ENCODE results near the gene GPR34.
"Not testable (repeated sequence)": the region's sequence is repeated elsewhere in the genome, so short reads cannot be mapped to it uniquely, and the experiment has no call there.

Gene GPR34

GRCh38 chrX:41695426-41695825 lies 6.7 kb downstream of the GPR34 start:
- no peak for DNase-seq

DNA sequence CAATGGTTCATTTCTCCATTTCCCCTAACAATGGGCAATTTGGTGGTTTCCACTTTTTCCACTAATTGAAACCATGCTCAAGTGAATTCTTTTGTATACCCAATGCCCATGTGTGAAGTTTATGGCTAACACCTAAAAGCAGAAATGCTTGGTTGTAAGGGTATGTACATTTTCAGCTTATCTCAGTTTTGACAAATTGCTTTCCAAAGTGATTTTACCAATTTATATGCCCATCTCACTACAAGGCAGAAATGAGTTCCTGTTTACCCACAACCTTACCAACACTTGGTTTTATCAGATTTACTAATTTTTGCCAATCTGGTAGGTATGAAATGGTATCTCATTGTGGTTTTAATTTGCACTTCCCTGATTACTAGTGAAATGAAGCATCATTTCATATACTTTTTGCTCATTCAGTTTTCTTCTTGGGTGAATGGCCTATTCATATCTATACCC lies 14.8 kb downstream of the GPR34 start:
- DNase-seq: no peak

DNA sequence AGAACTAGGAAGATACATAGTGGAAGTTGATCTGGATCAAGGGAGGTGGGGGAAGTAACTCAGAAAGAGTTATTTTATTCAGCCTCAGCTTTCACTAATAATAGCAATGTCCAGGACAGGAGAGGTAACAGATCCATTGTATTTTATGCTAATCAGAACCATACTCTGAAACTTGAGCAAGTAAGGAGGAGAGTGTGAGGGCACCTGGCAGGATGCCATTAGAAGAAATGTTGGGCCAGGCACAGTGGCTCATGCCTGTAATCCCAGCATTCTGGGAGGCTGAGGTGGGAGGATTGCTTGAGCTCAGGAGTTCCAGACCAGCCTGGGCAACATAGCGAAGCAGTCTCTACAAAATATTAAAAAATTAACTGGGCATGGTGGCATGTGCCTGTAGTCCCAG lies 16.3 kb downstream of the GPR34 start:
- DNase-seq: no peak

DNA sequence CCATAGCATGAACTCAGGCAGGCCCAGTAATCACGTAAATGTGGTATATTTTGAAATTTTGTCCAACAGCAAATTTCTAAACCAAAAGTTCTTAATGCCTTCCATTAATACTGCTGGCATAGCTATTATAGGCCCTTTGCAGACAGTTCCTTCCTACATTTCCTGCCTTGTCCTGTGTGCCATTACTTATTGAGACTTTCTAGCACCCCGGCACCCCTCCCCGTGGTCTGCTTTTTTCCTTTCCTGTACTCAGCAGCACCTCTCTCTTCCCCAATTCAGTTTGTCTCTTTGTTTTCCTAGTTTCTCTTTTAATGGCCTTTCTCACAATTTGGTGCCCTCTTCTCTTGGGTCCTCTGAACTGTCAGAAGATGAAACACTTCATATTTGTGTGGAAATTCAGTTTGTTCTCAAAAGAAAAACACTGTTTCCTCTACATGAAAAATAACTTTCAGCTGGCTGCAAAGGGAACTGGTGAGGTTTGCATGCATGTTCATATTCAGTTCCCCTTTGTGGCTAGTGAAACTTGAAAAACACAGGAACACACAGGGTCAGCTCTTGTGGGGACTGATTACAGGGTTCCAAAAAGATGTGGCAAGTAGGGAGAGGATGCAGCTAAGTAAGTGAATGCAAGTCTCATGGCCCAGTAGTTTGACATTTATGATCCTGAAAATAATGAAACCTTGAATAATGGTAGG lies 17.1 kb downstream of the GPR34 start:
- DNase-seq: no peak

GRCh38 chrX:41707218-41707617 lies 18.4 kb downstream of the GPR34 start:
- no peak for DNase-seq

DNA sequence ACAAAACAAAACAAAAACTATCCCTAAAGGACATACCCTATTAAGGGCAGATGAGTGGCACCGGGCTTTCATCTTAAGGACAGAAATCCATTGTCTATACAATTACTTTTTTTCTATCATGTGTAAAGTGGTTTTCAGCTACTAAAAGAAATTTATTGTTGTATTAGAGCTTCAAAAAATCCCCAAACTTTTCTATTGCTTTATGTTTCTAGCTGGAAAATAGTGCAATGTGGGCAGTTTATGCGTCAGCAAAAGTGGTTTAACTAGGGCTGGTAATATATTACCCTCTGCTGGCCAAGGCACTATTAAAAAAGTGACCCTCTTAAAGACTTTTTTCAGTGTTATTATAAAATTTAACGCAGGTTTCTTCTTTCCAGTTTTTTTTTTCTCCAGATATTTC lies 19.7 kb downstream of the GPR34 start:
- no peak for DNase-seq

GRCh38 chrX:41711021-41711667 lies 22.4 kb downstream of the GPR34 start:
- DNase-seq: no peak

DNA sequence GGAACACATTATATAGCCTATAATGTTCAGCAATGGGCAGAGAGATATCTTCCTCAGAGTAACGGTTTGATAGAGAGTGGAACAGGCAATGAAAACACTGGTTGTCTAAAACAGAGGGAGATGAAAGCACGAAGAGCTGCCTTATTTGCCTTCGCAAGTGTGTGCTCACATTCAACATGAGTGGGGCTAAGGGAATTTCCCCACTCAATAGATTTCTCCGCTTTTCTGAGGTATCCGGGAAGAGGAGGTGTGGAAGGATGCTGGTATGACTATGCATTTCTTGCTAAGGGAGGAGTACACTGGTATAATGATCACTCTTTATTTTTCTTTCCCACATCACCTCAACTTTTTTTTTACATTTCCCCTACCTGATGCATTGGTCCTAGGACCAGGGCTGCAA lies 27.4 kb downstream of the GPR34 start:
- DNase-seq: no peak

DNA sequence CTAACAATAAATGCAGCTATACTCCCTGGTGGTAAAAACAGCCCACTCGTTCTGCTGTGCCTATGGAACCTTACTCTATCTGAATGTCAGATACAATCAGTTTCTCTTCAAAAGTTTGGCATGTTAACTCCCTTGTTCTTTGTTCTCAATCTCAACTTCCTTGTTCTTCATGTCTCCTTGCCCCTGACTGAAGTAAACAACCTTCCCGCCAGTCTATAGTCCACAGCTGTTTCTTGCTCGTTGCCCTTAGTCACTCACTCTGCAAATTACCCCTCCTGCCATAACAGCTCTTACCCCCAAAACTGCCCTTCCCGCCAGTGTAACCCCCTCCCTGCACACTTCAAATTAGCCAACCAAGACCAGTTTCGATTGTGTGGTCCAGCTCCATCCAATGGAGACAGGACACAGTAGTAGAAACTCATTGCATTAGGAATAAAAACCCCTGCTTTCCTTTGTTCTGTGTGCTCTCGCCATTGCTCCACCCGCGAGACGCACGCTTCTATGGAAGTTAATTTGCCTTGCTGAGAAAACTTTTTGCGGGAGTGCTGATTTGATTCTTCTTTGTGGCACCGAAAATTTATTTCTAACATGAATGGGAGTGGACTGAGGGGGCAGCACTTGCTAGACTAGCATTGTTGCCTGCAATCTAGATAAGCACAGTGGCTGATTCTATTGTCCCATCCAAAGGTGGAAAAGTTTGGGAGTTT lies 28.1 kb downstream of the GPR34 start:
- no peak for DNase-seq

DNA sequence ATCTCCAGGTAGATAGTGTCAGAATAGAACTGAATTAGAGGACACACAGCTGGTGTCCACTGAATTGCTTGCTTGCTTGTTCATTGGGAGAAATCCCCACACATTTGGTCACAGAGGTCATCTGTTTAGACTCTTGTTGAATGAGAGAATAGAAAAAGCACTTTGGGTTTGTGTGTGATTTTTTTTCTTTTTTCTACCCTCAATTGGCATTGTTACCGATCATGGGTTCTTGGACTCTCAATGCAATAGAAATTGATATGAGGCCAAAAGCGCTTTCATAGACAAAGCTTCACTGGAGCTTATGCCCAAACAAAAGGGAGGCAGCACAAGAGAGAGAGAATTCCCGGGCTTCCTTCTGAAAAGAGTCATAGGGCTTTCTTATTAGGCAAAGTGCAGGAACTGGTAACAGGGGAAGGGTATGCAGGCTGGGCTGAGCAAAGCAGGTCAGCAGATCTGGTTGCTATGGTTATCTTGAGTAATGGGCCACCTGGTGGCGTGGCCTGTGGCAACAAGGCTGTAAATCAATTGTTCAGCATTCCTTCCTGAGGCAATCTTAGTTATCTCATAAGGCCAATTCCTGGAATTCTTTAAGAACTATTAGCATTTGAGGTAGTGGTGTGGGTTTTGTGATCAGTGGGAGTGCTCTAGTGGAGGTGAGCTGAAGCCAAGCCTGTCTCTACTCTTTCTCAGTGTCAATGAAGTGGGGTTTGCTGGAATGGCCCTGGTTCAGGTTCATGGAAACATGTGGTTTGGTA lies 29.9 kb downstream of the GPR34 start:
- no peak for DNase-seq

DNA sequence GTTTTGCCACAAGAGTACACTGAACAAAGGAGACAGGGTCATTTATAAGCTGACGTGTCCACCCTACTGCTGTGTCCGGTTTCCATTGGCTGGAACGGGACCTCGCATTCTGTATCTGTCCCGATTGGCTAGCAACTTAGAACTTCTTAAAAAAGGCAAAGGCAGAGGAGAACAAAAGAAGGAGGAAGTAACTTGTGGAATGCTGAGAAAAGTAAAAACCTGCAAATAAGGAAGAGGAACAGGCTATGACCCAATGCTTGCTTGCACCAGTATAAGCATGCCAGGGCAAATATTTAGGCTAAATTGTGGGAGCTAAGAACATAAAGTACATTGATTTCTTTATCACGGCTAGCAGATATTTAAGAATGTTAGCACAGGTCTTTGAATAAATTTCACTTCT lies 30.8 kb downstream of the GPR34 start:
- not testable (repeated sequence) for DNase-seq

GRCh38 chrX:41720125-41720779 lies 31.5 kb downstream of the GPR34 start:
- no peak for DNase-seq

DNA sequence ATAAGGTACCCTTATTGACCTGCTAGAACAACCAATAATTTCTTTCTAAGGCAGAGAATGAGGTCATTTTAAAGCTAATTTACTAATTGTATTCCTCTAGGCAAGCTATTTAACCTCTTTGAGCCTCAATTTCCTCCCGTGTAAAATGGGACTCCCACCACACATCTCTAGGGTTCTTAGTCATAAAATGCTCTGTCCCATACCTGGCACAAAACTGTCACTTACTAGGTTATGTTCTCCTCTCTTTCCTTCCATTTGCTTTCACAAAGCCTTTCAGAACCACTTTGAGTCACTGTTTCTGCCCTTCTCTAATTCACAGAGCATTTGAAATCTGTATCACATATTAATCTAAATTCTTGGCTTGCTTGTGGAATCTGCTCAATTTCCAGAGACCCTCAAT lies 32.8 kb downstream of the GPR34 start:
- no peak for DNase-seq

DNA sequence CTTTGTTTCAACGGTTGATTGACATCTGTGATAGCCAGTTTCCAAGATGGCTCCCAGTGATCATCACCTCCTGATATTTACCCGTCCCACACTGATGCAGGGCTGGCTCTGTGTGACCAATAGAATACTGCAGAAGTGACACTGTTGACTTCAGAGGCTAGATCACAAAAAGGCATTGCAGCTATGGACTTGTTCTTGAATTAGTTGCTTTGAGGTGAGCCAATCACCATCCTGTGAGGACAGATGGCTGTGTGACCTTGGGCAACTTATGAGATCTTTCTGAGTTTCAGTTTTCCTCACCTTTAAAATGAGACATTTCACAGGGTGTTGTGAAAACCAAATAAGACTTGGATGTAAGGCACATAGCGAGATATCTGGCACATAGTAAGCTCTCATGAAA lies 33.4 kb downstream of the GPR34 start:
- no peak for DNase-seq

GRCh38 chrX:41722816-41723618 lies 34.2 kb downstream of the GPR34 start:
- no peak for DNase-seq

GRCh38 chrX:41723826-41724225 lies 35.1 kb downstream of the GPR34 start, which contains the start of gene GPR82:
TSS of gene GPR82 (plus strand) at chrX:41724181. CDS start at chrX:41727027, 2,846 bp downstream.
- no peak for DNase-seq

- no peak for DNase-seq
Measured at GRCh38 chrX:41728125-41728524, 39.4 kb downstream of the GPR34 start.

DNA sequence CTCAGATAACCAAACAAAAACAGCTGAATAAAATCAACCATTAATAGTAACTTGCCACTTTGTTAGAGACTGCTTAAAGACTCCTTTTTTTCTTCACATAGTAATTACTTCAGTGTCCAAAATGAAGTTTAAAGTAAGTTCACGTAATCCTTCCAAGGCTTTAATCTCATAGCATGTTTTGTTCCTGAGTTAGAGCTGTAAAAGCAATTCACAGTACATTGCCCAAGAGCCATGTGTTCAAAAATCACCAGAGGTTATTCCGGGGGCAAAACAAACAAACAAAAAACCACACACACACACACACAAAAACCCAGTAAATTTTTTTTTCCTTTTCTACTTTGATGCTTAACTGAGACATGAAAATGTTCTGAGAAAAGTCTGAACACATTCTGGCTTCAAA lies 41.3 kb downstream of the GPR34 start:
- DNase-seq: no peak

DNA sequence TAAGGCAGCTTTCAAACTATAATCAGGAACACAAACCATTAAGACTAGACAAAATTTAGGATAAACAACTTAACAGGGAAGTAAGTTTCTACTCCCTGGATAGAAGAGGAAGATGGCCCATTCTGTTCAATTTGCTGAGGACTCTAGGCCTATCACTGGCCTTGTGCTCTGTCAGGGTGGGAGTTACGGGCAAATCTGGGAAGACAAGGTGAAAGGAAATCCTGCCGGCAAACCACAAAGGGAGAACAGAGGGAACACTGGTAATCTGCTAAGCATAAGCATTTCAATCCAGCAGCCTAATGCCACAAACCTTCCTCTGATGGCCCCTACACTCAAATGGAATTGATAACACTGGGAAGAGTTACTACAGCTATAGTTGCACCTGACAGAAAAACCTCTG lies 43.5 kb downstream of the GPR34 start:
- no peak for DNase-seq

DNA sequence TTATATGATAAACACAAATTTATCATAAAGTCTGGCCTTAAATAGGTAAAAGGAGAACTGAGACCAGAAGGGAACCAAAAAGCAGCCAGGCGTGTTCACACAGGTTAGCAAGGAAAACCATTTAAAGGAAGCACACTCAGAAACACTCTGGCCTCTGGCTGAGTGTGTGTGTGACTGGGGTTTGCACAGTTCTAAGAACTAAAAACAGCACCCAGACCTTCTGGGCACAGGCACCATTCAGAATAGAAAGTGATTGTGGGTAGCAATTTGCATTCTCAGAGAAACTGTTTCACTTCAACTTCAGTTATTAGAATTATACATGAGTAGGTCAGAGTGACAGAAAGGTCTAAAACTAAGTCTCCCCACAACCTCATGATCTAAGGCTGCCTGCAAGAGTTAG lies 45.2 kb downstream of the GPR34 start:
- DNase-seq: no peak

- DNase-seq: no peak
Measured at GRCh38 chrX:41734530-41734929, 45.8 kb downstream of the GPR34 start.

DNA sequence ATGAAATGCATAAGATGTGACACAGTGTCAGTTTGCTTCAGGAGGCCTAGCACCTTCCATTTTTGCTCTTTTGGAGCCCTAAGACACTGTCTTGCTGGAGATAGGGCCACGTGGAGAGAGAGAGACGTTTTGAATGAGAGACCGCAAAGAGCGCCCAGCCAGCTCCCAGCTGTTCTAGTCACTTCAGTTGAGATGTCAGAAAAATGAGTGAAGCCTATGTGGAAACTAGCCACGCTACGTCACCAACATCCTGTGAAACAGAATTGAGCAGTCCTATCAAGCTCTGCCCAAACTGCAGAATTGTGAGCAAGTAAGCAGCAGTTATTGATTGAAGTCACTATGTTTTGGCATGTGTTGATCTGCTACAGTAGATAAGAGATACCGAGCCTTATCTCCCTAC lies 48.3 kb downstream of the GPR34 start:
- no peak for DNase-seq

Measured in GOT3 (cell line).